ENCODE results near the gene PIGA.

PIGA gene

GRCh38 chrX:15335135-15336022 is at the start of gene PIGA:
TSS of gene PIGA (minus strand) at chrX:15335523. CDS start at chrX:15331930, 3,593 bp downstream.
- Histone ChIP-seq H3K9ac (ENCODE audit: low read length) (peak within 1 kb of the TSS; percentile 73), H3K9me3 (ENCODE audit: control insufficient read depth, insufficient read depth, low read depth, low read length) (no peaks in the 10 kb centered on the region), H3K4me1 (ENCODE audit: control insufficient read depth, insufficient read depth, low read length) (no peaks in the 10 kb centered on the region), H3K27ac (ENCODE audit: low read depth, low read length) (peak within 1 kb of the TSS; percentile 51; the same call in 1 of the 2 replicates), H3K36me3 (ENCODE audit: control insufficient read depth, insufficient read depth, low read length) (peaks cover 13% of the 10 kb centered on the region), H3K27me3 (ENCODE audit: control insufficient read depth, insufficient read depth, low read length) (peaks cover 31% of the 10 kb centered on the region), H3K4me3 (ENCODE audit: low read depth, low read length) (peak within 1 kb of the TSS; percentile 85)

- Histone ChIP-seq H3K4me3 (ENCODE audit: low read depth, low read length) (no peak within 1 kb of the TSS), H3K4me1 (ENCODE audit: control insufficient read depth, insufficient read depth, low read length) (peaks cover 8% of the 10 kb centered on the region; the same call in 1 of the 2 replicates), H3K27me3 (ENCODE audit: control insufficient read depth, insufficient read depth, low read length) (no peaks in the 10 kb centered on the region; the same call in 1 of the 2 replicates), H3K36me3 (ENCODE audit: control insufficient read depth, insufficient read depth, low read length) (no peaks in the 10 kb centered on the region), H3K27ac (ENCODE audit: low read depth, low read length) (no peak within 1 kb of the TSS), H3K9me3 (ENCODE audit: control insufficient read depth, insufficient read depth, low read depth, low read length) (no peaks in the 10 kb centered on the region), H3K9ac (ENCODE audit: low read length) (no peak within 1 kb of the TSS)
Observed at GRCh38 chrX:15384304-15384703, 49.0 kb upstream of the PIGA start, which contains the start of gene VEGFD. TSS of gene VEGFD (minus strand) at chrX:15384413. CDS start at chrX:15383946, 467 bp downstream.

- Histone ChIP-seq H3K36me3 (ENCODE audit: control insufficient read depth, insufficient read depth, low read length) (no peaks in the 10 kb centered on the region), H3K27me3 (ENCODE audit: control insufficient read depth, insufficient read depth, low read length) (no peaks in the 10 kb centered on the region; the same call in 1 of the 2 replicates), H3K4me1 (ENCODE audit: control insufficient read depth, insufficient read depth, low read length) (peaks cover 8% of the 10 kb centered on the region; the same call in 1 of the 2 replicates), H3K9me3 (ENCODE audit: control insufficient read depth, insufficient read depth, low read depth, low read length) (no peaks in the 10 kb centered on the region), H3K27ac (ENCODE audit: low read depth, low read length) (no peak overlapping the region), H3K4me3 (ENCODE audit: low read depth, low read length) (no peak overlapping the region), H3K9ac (ENCODE audit: low read length) (no peak overlapping the region)
Observed at GRCh38 chrX:15382813-15383212, 47.5 kb upstream of the PIGA start.

- peaks cover 7% of the 10 kb centered on the region for H3K4me1 ChIP-seq (ENCODE audit: control insufficient read depth, insufficient read depth, low read length)
- H3K4me3 ChIP-seq (ENCODE audit: low read depth, low read length) = no peak overlapping the region
- H3K27ac ChIP-seq (ENCODE audit: low read depth, low read length) = no peak overlapping the region
- no peak overlapping the region for H3K9ac ChIP-seq (ENCODE audit: low read length)
- no peaks in the 10 kb centered on the region for H3K36me3 ChIP-seq (ENCODE audit: control insufficient read depth, insufficient read depth, low read length)
- peaks cover 3% of the 10 kb centered on the region; the same call in 1 of the 2 replicates for H3K27me3 ChIP-seq (ENCODE audit: control insufficient read depth, insufficient read depth, low read length)
- peaks cover 6% of the 10 kb centered on the region; the same call in 1 of the 2 replicates for H3K9me3 ChIP-seq (ENCODE audit: control insufficient read depth, insufficient read depth, low read depth, low read length)
Observed at GRCh38 chrX:15376956-15377355, 41.6 kb upstream of the PIGA start.

- Histone ChIP-seq H3K9ac (ENCODE audit: low read length) (no peak overlapping the region), H3K27me3 (ENCODE audit: control insufficient read depth, insufficient read depth, low read length) (peaks cover 6% of the 10 kb centered on the region; the same call in 1 of the 2 replicates), H3K4me3 (ENCODE audit: low read depth, low read length) (no peak overlapping the region), H3K27ac (ENCODE audit: low read depth, low read length) (no peak overlapping the region), H3K4me1 (ENCODE audit: control insufficient read depth, insufficient read depth, low read length) (peaks cover 7% of the 10 kb centered on the region), H3K9me3 (ENCODE audit: control insufficient read depth, insufficient read depth, low read depth, low read length) (peaks cover 6% of the 10 kb centered on the region; the same call in 1 of the 2 replicates), H3K36me3 (ENCODE audit: control insufficient read depth, insufficient read depth, low read length) (no peaks in the 10 kb centered on the region)
Observed at GRCh38 chrX:15373976-15374375, 38.7 kb upstream of the PIGA start.

GRCh38 chrX:15366506-15367352 is 31.4 kb upstream of the PIGA start:
- Histone ChIP-seq H3K27ac (ENCODE audit: low read depth, low read length) (no peak overlapping the region), H3K27me3 (ENCODE audit: control insufficient read depth, insufficient read depth, low read length) (peaks cover 8% of the 10 kb centered on the region; the same call in 1 of the 2 replicates), H3K4me3 (ENCODE audit: low read depth, low read length) (no peak overlapping the region), H3K4me1 (ENCODE audit: control insufficient read depth, insufficient read depth, low read length) (no peaks in the 10 kb centered on the region; the same call in 1 of the 2 replicates), H3K9ac (ENCODE audit: low read length) (no peak overlapping the region), H3K9me3 (ENCODE audit: control insufficient read depth, insufficient read depth, low read depth, low read length) (no peaks in the 10 kb centered on the region), H3K36me3 (ENCODE audit: control insufficient read depth, insufficient read depth, low read length) (no peaks in the 10 kb centered on the region)

- H3K4me3 ChIP-seq (ENCODE audit: low read depth, low read length) = no peak overlapping the region
Observed at GRCh38 chrX:15359701-15360100, 24.4 kb upstream of the PIGA start.

GRCh38 chrX:15358533-15358932 is 23.2 kb upstream of the PIGA start:
- no peaks in the 10 kb centered on the region for H3K36me3 ChIP-seq (ENCODE audit: control insufficient read depth, insufficient read depth, low read length)
- H3K27ac ChIP-seq (ENCODE audit: low read depth, low read length) = no peak overlapping the region
- H3K9ac ChIP-seq (ENCODE audit: low read length) = no peak overlapping the region
- no peaks in the 10 kb centered on the region for H3K9me3 ChIP-seq (ENCODE audit: control insufficient read depth, insufficient read depth, low read depth, low read length)
- H3K4me1 ChIP-seq (ENCODE audit: control insufficient read depth, insufficient read depth, low read length) = no peaks in the 10 kb centered on the region
- H3K4me3 ChIP-seq (ENCODE audit: low read depth, low read length) = no peak overlapping the region
- peaks cover 20% of the 10 kb centered on the region; the same call in 1 of the 2 replicates for H3K27me3 ChIP-seq (ENCODE audit: control insufficient read depth, insufficient read depth, low read length)

More at GRCh38 chrX:15359701-15360100, 24.4 kb upstream of the PIGA start:
- H3K27ac ChIP-seq (ENCODE audit: low read depth, low read length) = no peak overlapping the region
- no peaks in the 10 kb centered on the region for H3K4me1 ChIP-seq (ENCODE audit: control insufficient read depth, insufficient read depth, low read length)
- peaks cover 20% of the 10 kb centered on the region; the same call in 1 of the 2 replicates for H3K27me3 ChIP-seq (ENCODE audit: control insufficient read depth, insufficient read depth, low read length)
- no peaks in the 10 kb centered on the region for H3K9me3 ChIP-seq (ENCODE audit: control insufficient read depth, insufficient read depth, low read depth, low read length)
- no peaks in the 10 kb centered on the region for H3K36me3 ChIP-seq (ENCODE audit: control insufficient read depth, insufficient read depth, low read length)
- H3K9ac ChIP-seq (ENCODE audit: low read length) = no peak overlapping the region

- no peaks in the 10 kb centered on the region for H3K4me1 ChIP-seq (ENCODE audit: control insufficient read depth, insufficient read depth, low read length)
- no peak overlapping the region for H3K9ac ChIP-seq (ENCODE audit: low read length)
- H3K36me3 ChIP-seq (ENCODE audit: control insufficient read depth, insufficient read depth, low read length) = no peaks in the 10 kb centered on the region
- H3K27ac ChIP-seq (ENCODE audit: low read depth, low read length) = no peak overlapping the region
- H3K9me3 ChIP-seq (ENCODE audit: control insufficient read depth, insufficient read depth, low read depth, low read length) = no peaks in the 10 kb centered on the region
- peaks cover 24% of the 10 kb centered on the region; the same call in 1 of the 2 replicates for H3K27me3 ChIP-seq (ENCODE audit: control insufficient read depth, insufficient read depth, low read length)
- H3K4me3 ChIP-seq (ENCODE audit: low read depth, low read length) = no peak overlapping the region
Observed at GRCh38 chrX:15356444-15356843, 21.1 kb upstream of the PIGA start.

- no peak overlapping the region for H3K4me3 ChIP-seq (ENCODE audit: low read depth, low read length)
Observed at GRCh38 chrX:15350329-15350996, 15.1 kb upstream of the PIGA start.

More at GRCh38 chrX:15350329-15350996, 15.1 kb upstream of the PIGA start:
- H3K27me3 ChIP-seq (ENCODE audit: control insufficient read depth, insufficient read depth, low read length) = peaks cover 30% of the 10 kb centered on the region
- H3K9me3 ChIP-seq (ENCODE audit: control insufficient read depth, insufficient read depth, low read depth, low read length) = no peaks in the 10 kb centered on the region
- no peaks in the 10 kb centered on the region for H3K36me3 ChIP-seq (ENCODE audit: control insufficient read depth, insufficient read depth, low read length)
- no peaks in the 10 kb centered on the region for H3K4me1 ChIP-seq (ENCODE audit: control insufficient read depth, insufficient read depth, low read length)
- no peak overlapping the region for H3K9ac ChIP-seq (ENCODE audit: low read length)
- no peak overlapping the region for H3K27ac ChIP-seq (ENCODE audit: low read depth, low read length)

Data from HUES6 (cell line).